Hepatocyte (in vitro differentiated cells): Measurements from ENCODE around the gene MAD1L1. TPM values are rescaled to one million over a fixed set of nuclear protein-coding genes. Genes with fewer than 3 reads are reported as not detected.

Source experiments
- DNase-seq: peaks from one replicate; pipeline ENCODE4 v3.0.0-alpha.2; 2016; ENCODE audit warnings: low spot score
- H2AFZ ChIP-seq: fragments of 200-600 bp; sonication (generic); 2 replicates; pipeline ENCODE4 v1.6.0; 2016; ENCODE audit warnings: antibody characterized with exemption, mild to moderate bottlenecking
- H3K27ac ChIP-seq: fragments of 200-600 bp; sonication (generic); 2 replicates; pipeline ENCODE4 v1.5.1; 2016; ENCODE audit warnings: mild to moderate bottlenecking
- H3K27me3 ChIP-seq: fragments of 200-600 bp; sonication (generic); 2 replicates; pipeline ENCODE4 v1.6.1; 2016
- H3K36me3 ChIP-seq: fragments of 200-600 bp; sonication (generic); replicated peaks from 2 replicates; pipeline ENCODE4 v1.5.1; 2016; ENCODE audit warnings: low read depth; ENCODE audit not compliant: insufficient read depth
- H3K4me1 ChIP-seq: fragments of 200-600 bp; sonication (generic); 2 replicates; pipeline ENCODE4 v1.5.1; 2016; ENCODE audit warnings: mild to moderate bottlenecking, moderate library complexity; ENCODE audit not compliant: insufficient read depth
- H3K4me2 ChIP-seq: fragments of 200-600 bp; sonication (generic); 2 replicates; pipeline ENCODE4 v1.6.0; 2016
- H3K4me3 ChIP-seq: fragments of 200-600 bp; sonication (generic); 2 replicates; pipeline ENCODE4 v1.5.1; 2016; ENCODE audit warnings: mild to moderate bottlenecking
- H3K79me2 ChIP-seq: fragments of 200-600 bp; sonication (generic); 2 replicates; pipeline ENCODE4 v1.6.0; 2017; ENCODE audit warnings: mild to moderate bottlenecking
- H3K9me2 ChIP-seq: fragments of 200-600 bp; sonication (generic); replicated peaks from 2 replicates; pipeline ENCODE4 v1.6.0; 2017; ENCODE audit warnings: mild to moderate bottlenecking; ENCODE audit not compliant: insufficient read depth
- H3K9me3 ChIP-seq: fragments of 200-600 bp; sonication (generic); 2 replicates; pipeline ENCODE4 v1.5.1; 2016; ENCODE audit warnings: low read depth, mild to moderate bottlenecking
- H4K20me1 ChIP-seq: fragments of 200-600 bp; sonication (generic); 2 replicates; pipeline ENCODE4 v1.6.0; 2016; ENCODE audit warnings: mild to moderate bottlenecking; ENCODE audit not compliant: insufficient read depth, poor library complexity, severe bottlenecking
- EZH2 ChIP-seq: fragments of 200-600 bp; sonication (generic); IDR thresholded peaks from 2 replicates; pipeline ENCODE4 v1.6.1; 2016; ENCODE audit warnings: antibody characterized with exemption, mild to moderate bottlenecking, borderline replicate concordance
- EZH2phosphoT487 ChIP-seq: fragments of 200-600 bp; sonication (generic); IDR thresholded peaks from one replicate; pipeline ENCODE4 v1.6.1; 2018; ENCODE audit warnings: antibody characterized with exemption, mild to moderate bottlenecking, low read depth, moderate library complexity; ENCODE audit not compliant: unreplicated experiment, severe bottlenecking
- WGBS: methylation state at CpG from one replicate; pipeline ENCODE4 v1.1.6; 2016; ENCODE audit warnings: low lambda C conversion rate; ENCODE audit errors: missing lambda C conversion rate; 5-methylcytosine and 5-hydroxymethylcytosine counted together
- polyA plus RNA-seq: library from polyadenylated mRNA; unstranded; fragments of >200 nt; fragmentation: Nextera tagmentation; extraction: Ambion mirVana; gene quantifications from 2 replicates; pipeline ENCODE4 v1.2.1, GENCODE V29; 2016
- total RNA-seq: library from RNA; depleted of rRNA; stranded (reverse); fragments of >200 nt; gene quantifications from 2 replicates; pipeline ENCODE4 v1.2.3, GENCODE V29; 2014
- TF ChIP-seq, protein P1 (sequence below): fragments of 200-600 bp; sonication (generic); IDR thresholded peaks from 2 replicates; pipeline ENCODE4 v1.5.1; 2016; ENCODE audit warnings: antibody characterized with exemption, mild to moderate bottlenecking; ENCODE audit not compliant: poor library complexity

MAD1L1 gene
- total and polyA plus RNA-seq, 2 experiments from 2014 or later = 30.7 to 31.0 TPM

DNA sequence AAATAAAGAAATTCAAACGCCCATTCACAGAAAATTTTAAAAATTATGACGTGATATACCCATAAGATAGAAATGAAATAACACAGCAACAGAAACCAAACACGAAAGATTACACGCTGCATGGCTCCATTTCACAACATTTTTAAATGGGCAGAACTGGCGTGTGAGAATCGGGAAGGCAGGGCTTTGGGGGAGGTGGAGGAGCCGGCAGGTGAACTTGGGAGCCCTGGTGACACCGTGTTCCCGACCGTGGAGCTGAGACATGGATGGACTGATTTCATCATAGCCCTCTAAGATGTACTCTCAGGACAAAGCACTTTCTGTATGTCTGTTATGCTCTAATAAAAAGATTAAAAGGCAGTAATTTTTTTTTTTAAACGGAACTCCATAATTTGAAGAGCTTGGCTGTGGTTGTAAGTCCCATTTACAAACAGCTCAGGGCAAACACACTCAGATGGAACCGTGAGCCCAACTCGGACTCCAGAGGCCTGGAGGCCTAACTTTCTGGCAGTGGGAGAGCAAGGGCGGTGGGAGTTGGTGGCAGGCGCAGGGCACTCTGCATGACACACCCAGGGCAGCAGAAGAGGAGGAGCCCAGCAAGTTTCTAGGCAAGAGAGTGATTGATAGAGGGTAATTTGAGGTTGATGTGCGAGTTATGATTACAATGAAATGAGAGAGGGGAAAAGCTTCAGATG is 203.4 kb downstream of the MAD1L1 start:
- no peaks in the 10 kb centered on the region for H3K36me3 ChIP-seq
- H3K9me2 ChIP-seq = no peaks in the 10 kb centered on the region
- no peak overlapping the region for H3K4me2 ChIP-seq
- H3K79me2 ChIP-seq = no peaks in the 10 kb centered on the region
- WGBS = 96% methylated on average over 16 of the region's 16 CpGs
- H3K27ac ChIP-seq = no peak overlapping the region
- TF ChIP-seq EZH2phosphoT487 = no peak
- TF ChIP-seq EZH2 = no peak
- TF ChIP-seq, protein P1, sequence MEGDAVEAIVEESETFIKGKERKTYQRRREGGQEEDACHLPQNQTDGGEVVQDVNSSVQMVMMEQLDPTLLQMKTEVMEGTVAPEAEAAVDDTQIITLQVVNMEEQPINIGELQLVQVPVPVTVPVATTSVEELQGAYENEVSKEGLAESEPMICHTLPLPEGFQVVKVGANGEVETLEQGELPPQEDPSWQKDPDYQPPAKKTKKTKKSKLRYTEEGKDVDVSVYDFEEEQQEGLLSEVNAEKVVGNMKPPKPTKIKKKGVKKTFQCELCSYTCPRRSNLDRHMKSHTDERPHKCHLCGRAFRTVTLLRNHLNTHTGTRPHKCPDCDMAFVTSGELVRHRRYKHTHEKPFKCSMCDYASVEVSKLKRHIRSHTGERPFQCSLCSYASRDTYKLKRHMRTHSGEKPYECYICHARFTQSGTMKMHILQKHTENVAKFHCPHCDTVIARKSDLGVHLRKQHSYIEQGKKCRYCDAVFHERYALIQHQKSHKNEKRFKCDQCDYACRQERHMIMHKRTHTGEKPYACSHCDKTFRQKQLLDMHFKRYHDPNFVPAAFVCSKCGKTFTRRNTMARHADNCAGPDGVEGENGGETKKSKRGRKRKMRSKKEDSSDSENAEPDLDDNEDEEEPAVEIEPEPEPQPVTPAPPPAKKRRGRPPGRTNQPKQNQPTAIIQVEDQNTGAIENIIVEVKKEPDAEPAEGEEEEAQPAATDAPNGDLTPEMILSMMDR = no peak
- no peak for DNase-seq
- no peak overlapping the region for H2AFZ ChIP-seq
- no peaks in the 10 kb centered on the region for H3K27me3 ChIP-seq
- peaks cover 4% of the 10 kb centered on the region for H3K4me1 ChIP-seq
- H3K4me3 ChIP-seq = no peak overlapping the region
- H4K20me1 ChIP-seq = no peaks in the 10 kb centered on the region
- peaks cover 7% of the 10 kb centered on the region for H3K9me3 ChIP-seq

DNA sequence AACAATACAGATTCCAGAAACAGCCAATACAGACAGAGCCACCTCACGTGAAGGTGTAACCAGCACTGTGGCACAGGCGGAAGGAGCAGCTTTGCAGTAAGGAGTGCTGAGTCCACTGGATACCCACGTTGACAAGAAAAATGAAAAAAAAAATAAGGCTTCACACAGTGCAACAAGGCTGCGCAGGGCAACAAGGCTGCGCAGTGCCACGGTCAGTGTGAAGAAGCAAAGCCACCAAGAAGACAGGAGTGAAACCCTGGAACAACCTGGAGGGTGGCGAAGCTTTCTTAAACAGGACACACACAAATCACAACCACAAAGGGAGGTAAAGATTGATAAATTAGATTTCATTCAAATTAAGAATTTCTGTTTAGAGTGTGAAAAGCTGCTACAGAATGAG is 204.0 kb downstream of the MAD1L1 start:
- no peak overlapping the region for H3K4me3 ChIP-seq
- peaks cover 7% of the 10 kb centered on the region for H3K9me3 ChIP-seq
- H3K9me2 ChIP-seq = no peaks in the 10 kb centered on the region
- DNase-seq = no peak
- H3K36me3 ChIP-seq = no peaks in the 10 kb centered on the region
- no peak overlapping the region for H3K27ac ChIP-seq
- no peak overlapping the region for H2AFZ ChIP-seq
- no peaks in the 10 kb centered on the region for H4K20me1 ChIP-seq
- TF ChIP-seq, protein P1 = no peak
- TF ChIP-seq EZH2 = no peak
- no peak for TF ChIP-seq EZH2phosphoT487
- 98% methylated on average over 7 of the region's 7 CpGs for WGBS
- H3K79me2 ChIP-seq = no peaks in the 10 kb centered on the region
- H3K27me3 ChIP-seq = no peaks in the 10 kb centered on the region
- H3K4me2 ChIP-seq = no peak overlapping the region
- H3K4me1 ChIP-seq = peaks cover 4% of the 10 kb centered on the region

DNA sequence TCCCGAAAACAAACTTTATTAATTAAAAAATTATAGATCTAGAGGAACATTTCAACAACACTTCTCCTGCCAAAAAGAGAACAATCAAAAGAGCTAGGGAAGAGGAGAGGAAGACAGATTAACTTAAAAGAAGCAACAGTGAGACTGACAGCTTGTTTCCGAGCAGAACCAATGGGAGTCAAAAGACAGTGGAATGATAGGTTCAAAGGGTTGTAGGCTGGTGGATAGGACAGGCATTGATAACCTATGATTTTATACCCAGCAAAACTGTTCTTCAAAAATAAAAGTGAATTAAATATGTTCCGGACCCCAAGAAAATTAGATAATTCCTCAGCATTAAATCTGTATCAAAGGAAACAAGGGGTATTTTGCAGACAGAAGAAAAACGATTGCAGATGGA is 207.6 kb downstream of the MAD1L1 start:
- Histone ChIP-seq H3K9me3 (peaks cover 7% of the 10 kb centered on the region), H3K9me2 (no peaks in the 10 kb centered on the region), H3K4me2 (no peak overlapping the region), H2AFZ (no peak overlapping the region), H3K79me2 (no peaks in the 10 kb centered on the region), H3K4me3 (no peak overlapping the region), H4K20me1 (no peaks in the 10 kb centered on the region), H3K27me3 (no peaks in the 10 kb centered on the region), H3K36me3 (no peaks in the 10 kb centered on the region), H3K27ac (no peak overlapping the region), H3K4me1 (no peaks in the 10 kb centered on the region)
- 94% methylated on average over 4 of the region's 4 CpGs for WGBS
- no peak for DNase-seq
- no peak for TF ChIP-seq EZH2
- no peak for TF ChIP-seq EZH2phosphoT487
- TF ChIP-seq, protein P1 = no peak
